BJ (cell line): ENCODE results near the gene C16orf96. TPM values are rescaled to one million over a fixed set of nuclear protein-coding genes. Genes with fewer than 3 reads are reported as not detected.

ENCODE experiments used
- CTCF ChIA-PET: fragments of 350-600 bp; formaldehyde crosslinking; extraction: SDS; loops from one replicate; lab custom pipeline; 2021; ENCODE audit warnings: antibody characterized with exemption, inconsistent platforms; lab: Yijun Ruan, JAX
- POLR2A ChIA-PET: fragments of 300-600 bp; sonication (Branson Sonifier 250); formaldehyde crosslinking; extraction: SDS; loops from one replicate; lab custom pipeline; 2021; ENCODE audit warnings: antibody characterized with exemption; lab: Charles Lee
- DNase-seq: peaks from one replicate; pipeline ENCODE4 v3.0.0-alpha.2; 2011; ENCODE audit warnings: low read depth
- H3K27me3 ChIP-seq: 2 replicates; pipeline ENCODE4 v1.6.0; 2011; ENCODE audit warnings: low read length; ENCODE audit not compliant: control insufficient read depth, insufficient read depth
- H3K36me3 ChIP-seq: 2 replicates; pipeline ENCODE4 v1.5.1; 2011; ENCODE audit warnings: low read length; ENCODE audit not compliant: control insufficient read depth, insufficient read depth
- H3K4me3 ChIP-seq: 2 replicates; pipeline ENCODE4 v1.5.1; 2011; ENCODE audit warnings: low read depth, mild to moderate bottlenecking, control low read depth, low read length
- CTCF ChIP-seq: IDR thresholded peaks from 2 replicates; pipeline ENCODE4 v1.5.1; 2011; ENCODE audit warnings: low read depth, mild to moderate bottlenecking, control low read depth, inconsistent platforms, low read length, moderate library complexity; ENCODE audit not compliant: insufficient read depth
- polyA plus RNA-seq: library from polyadenylated mRNA; depleted of rRNA; stranded (reverse); fragments of >200 nt; gene quantifications from 2 replicates; pipeline ENCODE4 v1.2.3, GENCODE V29; 2011

The C16orf96 gene
- polyA plus RNA-seq, 1 experiment: not detected

DNA sequence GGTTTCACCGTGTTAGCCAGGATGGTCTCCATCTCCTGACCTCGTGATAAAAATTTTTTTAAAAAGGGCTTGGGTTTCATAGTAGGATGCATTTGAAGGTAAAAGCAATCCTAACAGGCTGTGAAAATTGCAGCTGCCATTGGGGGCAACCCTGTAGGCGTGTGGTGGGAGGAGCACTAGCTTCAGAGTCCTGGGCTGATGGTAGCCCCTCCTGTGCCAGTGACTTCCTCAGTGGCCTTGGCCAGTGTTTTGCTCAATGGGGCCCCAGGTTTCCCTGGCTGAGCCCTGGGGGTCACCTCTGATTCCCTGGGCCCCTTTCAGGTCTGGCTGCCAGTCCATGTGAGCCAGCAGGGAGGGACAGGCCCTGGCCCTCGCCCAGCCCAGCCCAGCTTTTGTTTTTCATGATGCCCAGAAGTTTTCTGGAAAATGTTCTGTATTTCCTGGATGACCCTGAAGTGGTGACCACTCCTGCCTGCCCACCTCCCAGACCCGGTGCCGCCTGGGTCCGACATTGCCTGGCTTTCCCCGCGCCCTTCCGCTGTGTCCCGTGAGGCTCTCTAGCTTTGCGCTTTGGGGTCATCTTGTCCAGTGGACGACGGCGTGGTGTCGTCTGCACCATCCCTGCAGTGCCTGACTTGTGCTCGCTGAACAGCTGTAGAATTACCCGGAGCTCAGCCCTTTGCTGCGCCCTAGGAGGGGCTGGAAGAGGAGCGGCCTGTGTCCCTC lies 77.9 kb downstream of the C16orf96 start:
- ChIA-PET POLR2A (interaction anchor here (0.7 kb wide), 1 partner anchor 146 kb away, joined by 3 read pairs; no protein-coding TSS in a partner anchor), CTCF (interaction anchor here (1.6 to 2.1 kb wide), 2 partner anchors 10 to 16 kb away, joined by 5 to 10 read pairs; partner anchors contain the start of gene MGRN1)
- no peak for TF ChIP-seq CTCF
- no peaks in the 10 kb centered on the region for H3K27me3 ChIP-seq
- H3K4me3 ChIP-seq: no peak overlapping the region
- no peak for DNase-seq
- peaks cover 5% of the 10 kb centered on the region for H3K36me3 ChIP-seq

- POLR2A ChIA-PET: interaction anchor here (0.7 kb wide), 1 partner anchor 147 kb away, joined by 3 read pairs; no protein-coding TSS in a partner anchor
- Histone ChIP-seq H3K36me3 (peaks cover 5% of the 10 kb centered on the region), H3K27me3 (no peaks in the 10 kb centered on the region), H3K4me3 (no peak overlapping the region)
- CTCF ChIA-PET: no interaction called here
- DNase-seq: no peak
- TF ChIP-seq CTCF: no peak
These were observed 78.6 kb downstream of the C16orf96 start for GRCh38 chr16:4634768-4635167.

GRCh38 chr16:4636196-4636595 lies 80.1 kb downstream of the C16orf96 start:
- no peaks in the 10 kb centered on the region for H3K27me3 ChIP-seq
- no peak overlapping the region for H3K4me3 ChIP-seq
- CTCF ChIA-PET: interaction anchor here (1.3 to 3.2 kb wide), 2 partner anchors 12 to 14 kb away, joined by 5 to 15 read pairs; partner anchors contain the start of gene MGRN1
- no peak for DNase-seq
- POLR2A ChIA-PET: no interaction called here
- TF ChIP-seq CTCF: no peak
- H3K36me3 ChIP-seq: peaks cover 5% of the 10 kb centered on the region

DNA sequence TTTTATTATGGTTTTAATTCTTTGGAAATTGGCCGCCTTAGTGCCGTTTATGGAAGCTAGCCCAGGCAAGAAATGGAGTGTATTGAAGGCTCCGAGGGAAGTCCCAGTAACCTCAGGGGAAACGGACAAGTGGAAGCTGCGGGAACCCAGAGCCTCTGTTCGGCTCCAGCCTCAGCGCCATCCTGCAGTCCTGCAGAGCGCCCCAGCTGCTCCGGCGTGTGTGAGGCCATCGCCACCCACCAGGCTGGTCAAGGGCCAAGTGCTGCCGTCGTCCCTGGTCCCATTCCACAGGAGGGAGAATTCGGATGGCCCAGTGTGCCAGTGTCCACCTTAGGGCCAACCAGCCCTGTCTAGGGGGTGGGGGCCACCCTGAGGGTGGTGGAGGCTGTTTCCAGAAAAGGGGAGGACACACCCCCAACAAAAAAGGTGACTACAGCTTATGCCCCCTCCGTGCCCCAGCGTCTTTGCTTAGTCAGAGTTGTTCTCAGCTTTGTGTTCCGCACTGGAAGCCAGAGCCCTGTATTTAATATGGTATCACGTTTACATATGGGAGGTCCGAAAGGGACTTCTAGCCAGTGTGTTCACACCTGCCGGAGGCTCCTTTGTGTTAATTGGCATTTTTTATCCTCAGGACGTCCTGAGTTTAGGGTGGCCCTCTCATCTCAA lies 81.5 kb downstream of the C16orf96 start:
- H3K36me3 ChIP-seq: peaks cover 5% of the 10 kb centered on the region
- TF ChIP-seq CTCF: no peak
- no peak overlapping the region for H3K4me3 ChIP-seq
- POLR2A ChIA-PET: no interaction called here
- no peaks in the 10 kb centered on the region for H3K27me3 ChIP-seq
- no peak for DNase-seq
- CTCF ChIA-PET: interaction anchor here (1.2 to 3.2 kb wide), 3 partner anchors 12 to 13 kb away, joined by 4 to 15 read pairs (median 14); partner anchors contain the start of gene MGRN1

DNA sequence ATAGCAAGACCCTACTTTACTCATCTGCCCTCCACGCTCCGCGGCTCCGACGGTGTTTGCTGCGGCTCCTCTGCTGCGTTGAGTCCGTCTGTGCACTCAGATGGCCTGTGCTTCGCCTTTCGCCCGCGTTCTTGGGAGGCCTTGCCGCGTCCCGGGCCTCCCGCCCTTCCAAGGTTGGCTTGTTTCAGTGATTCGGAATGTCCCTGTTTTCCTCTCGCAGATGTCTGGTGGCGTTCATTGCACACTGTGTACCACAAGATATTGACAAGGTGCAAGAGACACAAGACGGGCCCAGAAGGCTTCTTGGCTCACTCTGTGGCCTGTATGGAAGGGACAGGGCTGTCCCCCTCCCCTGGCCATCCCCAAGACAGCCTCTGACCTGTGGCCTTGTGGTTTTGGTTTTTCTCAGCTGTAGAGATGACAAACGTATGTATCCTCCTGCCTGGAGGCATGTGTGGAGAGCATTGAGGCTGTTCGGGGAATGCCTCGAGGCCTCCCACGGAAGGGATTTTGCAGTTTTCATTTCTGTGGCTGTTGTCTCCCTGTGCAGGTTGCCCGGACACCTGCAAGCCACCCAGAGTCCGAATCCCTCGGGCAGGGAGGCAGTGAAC lies 83.9 kb downstream of the C16orf96 start:
- TF ChIP-seq CTCF: no peak
- Histone ChIP-seq H3K27me3 (no peaks in the 10 kb centered on the region), H3K36me3 (peaks cover 1% of the 10 kb centered on the region; the same call in 1 of the 2 replicates), H3K4me3 (no peak overlapping the region)
- POLR2A ChIA-PET: no interaction called here
- CTCF ChIA-PET: interaction anchor here (1.2 kb wide), 1 partner anchor 16 kb away, joined by 4 read pairs; no protein-coding TSS in a partner anchor
- DNase-seq: no peak
